ENCODE data around the gene GRK3.

GRCh38 chr22:25628494-25628893 lies 64.0 kb downstream of the GRK3 start:
- no peak for TF ChIP-seq EZH2 (IDR thresholded peaks at IDR 0.05; ENCODE audit: borderline replicate concordance, low read length)
- TF ChIP-seq CTCF (conservative IDR thresholded peaks at IDR 0.05 in 1 of 2, IDR thresholded peaks at IDR 0.05 in 1 of 2; ENCODE audit: extremely low read depth in 1 of 2, insufficient read depth in 1 of 2, low read depth in 1 of 2, low read length in 2 of 2), result no peak

All from mammary epithelial cell (primary cell).